ENCODE data around the gene GBP3.

DNA sequence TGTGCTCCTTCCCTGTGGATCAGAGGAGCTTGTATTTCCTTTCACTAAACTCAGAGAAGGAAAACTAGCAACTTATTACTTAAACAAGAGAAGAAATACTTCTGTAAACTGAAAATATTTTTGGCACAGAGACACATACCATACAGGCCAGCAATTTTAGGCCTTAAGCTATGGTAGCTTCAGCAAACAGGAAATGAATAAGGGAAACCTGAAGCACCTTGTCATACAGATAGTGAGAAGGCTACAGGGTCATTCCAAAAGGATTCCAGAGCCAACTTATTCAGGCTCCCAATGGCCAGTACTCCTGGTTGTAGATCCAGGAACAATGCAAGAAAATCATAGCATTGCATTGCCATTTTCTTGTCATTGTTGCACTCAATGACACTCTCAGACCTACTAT, 21.2 kb downstream of the GBP3 start:
- TF ChIP-seq, protein P1, sequence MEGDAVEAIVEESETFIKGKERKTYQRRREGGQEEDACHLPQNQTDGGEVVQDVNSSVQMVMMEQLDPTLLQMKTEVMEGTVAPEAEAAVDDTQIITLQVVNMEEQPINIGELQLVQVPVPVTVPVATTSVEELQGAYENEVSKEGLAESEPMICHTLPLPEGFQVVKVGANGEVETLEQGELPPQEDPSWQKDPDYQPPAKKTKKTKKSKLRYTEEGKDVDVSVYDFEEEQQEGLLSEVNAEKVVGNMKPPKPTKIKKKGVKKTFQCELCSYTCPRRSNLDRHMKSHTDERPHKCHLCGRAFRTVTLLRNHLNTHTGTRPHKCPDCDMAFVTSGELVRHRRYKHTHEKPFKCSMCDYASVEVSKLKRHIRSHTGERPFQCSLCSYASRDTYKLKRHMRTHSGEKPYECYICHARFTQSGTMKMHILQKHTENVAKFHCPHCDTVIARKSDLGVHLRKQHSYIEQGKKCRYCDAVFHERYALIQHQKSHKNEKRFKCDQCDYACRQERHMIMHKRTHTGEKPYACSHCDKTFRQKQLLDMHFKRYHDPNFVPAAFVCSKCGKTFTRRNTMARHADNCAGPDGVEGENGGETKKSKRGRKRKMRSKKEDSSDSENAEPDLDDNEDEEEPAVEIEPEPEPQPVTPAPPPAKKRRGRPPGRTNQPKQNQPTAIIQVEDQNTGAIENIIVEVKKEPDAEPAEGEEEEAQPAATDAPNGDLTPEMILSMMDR (IDR thresholded peaks at IDR 0.05; ENCODE audit: low read depth, low read length): no peak
- TF ChIP-seq EZH2phosphoT487 (IDR thresholded peaks at IDR 0.05; ENCODE audit: low read depth): no peak

All from OCI-LY3 (cell line).